Heart right ventricle (tissue), 16 donors: ENCODE results near the gene KANSL1. TPM values are rescaled to one million over a fixed set of nuclear protein-coding genes. Genes with fewer than 3 reads are reported as not detected.

Source experiments
- ATAC-seq, 8 donors: fragments of 200-7000 bp; cut with Tn5 transposase; one replicate each; pipeline ENCODE4 v1.9.1; 2020; ENCODE audit warnings: mild to moderate bottlenecking in 8 of 8, moderate library complexity in 8 of 8, moderate number of reproducible peaks in 1 of 8
- DNase-seq, 2 donors: peaks; one replicate each; pipeline ENCODE4 v3.0.0-alpha.2; 2020
- H3K27ac ChIP-seq, 10 donors: fragments of 200-600 bp; sonication (generic) in 2 of 10; one replicate each; pipeline versions ENCODE4 v1.5.0 to v1.8.0; 2020 to 2022; ENCODE audit warnings: mild to moderate bottlenecking in 3 of 10
- H3K27me3 ChIP-seq, 7 donors: fragments of 200-600 bp; one replicate each; pipeline ENCODE4 v1.8.0; 2021 to 2022; ENCODE audit warnings: mild to moderate bottlenecking in 2 of 7
- H3K36me3 ChIP-seq, 9 donors: fragments of 200-600 bp; sonication (generic) in 1 of 9; one replicate each; pipeline versions ENCODE4 v1.5.0 to v1.8.0; 2020 to 2022; ENCODE audit warnings: mild to moderate bottlenecking in 2 of 9
- H3K4me1 ChIP-seq, 9 donors: fragments of 200-600 bp; sonication (generic) in 1 of 9; one replicate each; pipeline versions ENCODE4 v1.5.0 to v1.8.0; 2020 to 2022; ENCODE audit warnings: mild to moderate bottlenecking in 4 of 9
- H3K4me3 ChIP-seq, 10 donors: fragments of 200-600 bp; sonication (generic) in 2 of 10; one replicate each; pipeline versions ENCODE4 v1.5.0 to v1.8.0; 2020 to 2022; ENCODE audit warnings: mild to moderate bottlenecking in 7 of 10, moderate library complexity in 2 of 10
- H3K9me3 ChIP-seq, 11 donors: fragments of 200-600 bp in 10 of 11; sonication (generic) in 2 of 11; one replicate each; pipeline versions ENCODE4 v1.5.0 to v1.8.0; 2013 to 2022; ENCODE audit warnings: mild to moderate bottlenecking in 2 of 11, control low read depth in 1 of 11, moderate library complexity in 1 of 11
- CTCF ChIP-seq, 9 donors: fragments of 200-600 bp; sonication (generic) in 2 of 9; IDR thresholded peaks; one replicate each; pipeline versions ENCODE4 v1.5.0 to v1.8.0; 2021 to 2022; ENCODE audit warnings: antibody characterized with exemption in 9 of 9, mild to moderate bottlenecking in 5 of 9, moderate library complexity in 1 of 9
- WGBS, 2 donors: extraction: QIAGEN DNeasy Blood & Tissue Kit; methylation state at CpG; one replicate each; pipeline ENCODE4 v1.1.7; 2013; ENCODE audit warnings: inconsistent platforms in 1 of 2; 5-methylcytosine and 5-hydroxymethylcytosine counted together
- intact Hi-C, 10 donors: fragments of 100-400 bp; cut with DNase I; formaldehyde crosslinking; loops; one replicate each; pipeline versions ENCODE4 v1.11.1 to v1.14.2; 2022
- polyA plus RNA-seq, 2 donors: library from polyadenylated mRNA; stranded (reverse); fragments of 200-250 nt; gene quantifications; one replicate each; pipeline ENCODE4 v1.2.3, GENCODE V29; 2013
- total RNA-seq, 10 donors: library from RNA; stranded (reverse); fragmentation: NEBNext Ultra II Directional in 3 of 10; extraction: Animal tissue kit (Norgen Biotek cat#: 25700) in 3 of 10; gene quantifications; one replicate each; pipeline versions ENCODE4 v1.2.1 to v1.2.4, GENCODE V29; 2021 to 2023
- donor health status: Arrhythmogenic right ventricular cardiomyopathy.
- donor health status: ischemic (EF 13 %, LVEDD 7.1; RV severe dilation, severe dysfunction).
- donor health status: healthy with polysubstance abuse.
- donor health status: DM: no; HTN: yes; CAD: no.
- donor health status: DM: no; HTN: no; CAD: no.
- donor health status: ischemic (EF 25% LVEDD 6.9; RV normal size, moderate dysfunction).
- donor health status: ischemic (EF 25% LVEDD 5.7; RV mildly dilated, moderate dysfunction).
- donor health status: healthy.
- donor health status: DM: yes; HTN: yes; CAD: no.
- donor health status: Ischemic cardiomyopathy.
- donor health status: ischemic (EF 35%, LVEDD 5.7; RV mildly dilated, moderate dysfunction).
- donor health status: nonischemic (EF 11% LVEDD 7.7; RV severe dilation, severe dysfunction).
- donor health status: DM: yes; HTN: yes; CAD: no.
- donor health status: PGD.
- donor health status: ischemic (EF 29% LVEDD 5.4; RV normal size, mild dysfunction).
- donor health status: nonischemic (EF 23%, LVEDD 6.1; RV moderate dilation, normal function).

KANSL1 gene
- total and polyA plus RNA-seq, 12 donors, result 8.2 to 52.5 (median 41.1) TPM

GRCh38 chr17:46150216-46150963, 42.8 kb downstream of the KANSL1 start:
- H3K36me3 ChIP-seq, result no peaks in the 10 kb centered on the region
- H3K27ac ChIP-seq, result no peak overlapping the region
- H3K27me3 ChIP-seq, result no peaks in the 10 kb centered on the region
- no peak overlapping the region for H3K4me3 ChIP-seq
- ATAC-seq (no peak), DNase-seq (no peak)
- intact Hi-C loops, result loop anchor here in 1 of 10 donors (5.0 kb wide), 1 partner anchor 42 kb away; the partner anchor contains the start of gene KANSL1
- H3K9me3 ChIP-seq, result no peaks in the 10 kb centered on the region
- TF ChIP-seq CTCF (IDR thresholded peaks at IDR 0.05), result no peak
- peaks cover 7 to 96% (median 78%) of the 10 kb centered on the region in 9 donors for H3K4me1 ChIP-seq
- 40 to 55% methylated on average over 2 of the region's 2 CpGs for WGBS, 2 donors

GRCh38 chr17:46148247-46148646, 45.0 kb downstream of the KANSL1 start:
- no peak for TF ChIP-seq CTCF (IDR thresholded peaks at IDR 0.05)
- H3K4me1 ChIP-seq, result peaks cover 7 to 94% (median 70%) of the 10 kb centered on the region in 9 donors
- DNase-seq (no peak), ATAC-seq (no peak)
- no peaks in the 10 kb centered on the region for H3K27me3 ChIP-seq
- H3K36me3 ChIP-seq, result no peaks in the 10 kb centered on the region
- intact Hi-C loops, result no loop called here
- no peak overlapping the region for H3K27ac ChIP-seq
- no peaks in the 10 kb centered on the region for H3K9me3 ChIP-seq
- WGBS, 2 donors, result 66 to 77% methylated on average over 4 of the region's 4 CpGs
- H3K4me3 ChIP-seq, result no peak overlapping the region

GRCh38 chr17:46147296-46147695, 45.9 kb downstream of the KANSL1 start:
- WGBS, 2 donors, result 85 to 91% methylated on average over 4 of the region's 4 CpGs
- Histone ChIP-seq H3K4me3 (no peak overlapping the region), H3K4me1 (peaks cover 2 to 88% (median 65%) of the 10 kb centered on the region in 9 donors), H3K36me3 (no peaks in the 10 kb centered on the region), H3K27ac (no peak overlapping the region), H3K27me3 (no peaks in the 10 kb centered on the region), H3K9me3 (no peaks in the 10 kb centered on the region)
- DNase-seq (no peak), ATAC-seq (peak in 1 of 8 donors; percentile 45)
- no peak for TF ChIP-seq CTCF (IDR thresholded peaks at IDR 0.05)
- intact Hi-C loops, result no loop called here

- Histone ChIP-seq H3K27me3 (no peaks in the 10 kb centered on the region), H3K4me1 (peaks cover 4 to 90% (median 70%) of the 10 kb centered on the region in 9 donors), H3K27ac (no peak overlapping the region), H3K36me3 (no peaks in the 10 kb centered on the region), H3K4me3 (no peak overlapping the region), H3K9me3 (no peaks in the 10 kb centered on the region)
- intact Hi-C loops, result loop anchor here in 1 of 10 donors (5.0 kb wide), 1 partner anchor 33 kb away; no protein-coding TSS in a partner anchor
- ATAC-seq (no peak), DNase-seq (no peak)
- 53 to 58% methylated on average over 4 of the region's 4 CpGs for WGBS, 2 donors
- no peak for TF ChIP-seq CTCF (IDR thresholded peaks at IDR 0.05)
Observed at GRCh38 chr17:46144246-46144645, 49.0 kb downstream of the KANSL1 start.
